ENCODE measurements around the gene ADK. TPM values are rescaled to one million over a fixed set of nuclear protein-coding genes. Genes with fewer than 3 reads are reported as not detected.

Gene ADK
- total RNA-seq, 1 experiment from 2014 or later, result 26.8 TPM

DNA sequence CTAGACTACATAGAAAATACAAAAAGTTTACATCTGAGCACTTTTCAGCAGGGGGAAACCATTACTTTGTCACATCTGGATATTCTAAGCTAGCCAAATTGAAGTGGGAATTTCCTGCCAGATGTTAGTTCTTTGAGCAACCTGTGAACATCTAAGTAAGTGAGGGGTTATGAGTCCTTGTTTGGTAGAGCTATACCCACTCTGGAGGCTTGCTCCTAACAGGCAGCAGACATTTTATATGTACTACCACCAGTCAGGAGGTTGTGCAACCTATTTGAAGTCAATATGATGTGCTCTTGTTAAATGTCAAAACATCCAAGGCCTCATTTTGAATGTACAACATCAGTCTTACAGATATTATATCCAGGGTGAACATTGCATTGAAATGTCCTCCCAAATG, 532.0 kb downstream of the ADK start:
- Histone ChIP-seq H2AFZ (ENCODE audit: low read length) (no peak overlapping the region), H2BK12ac (ENCODE audit: insufficient read length, low read depth, low read length) (no peak overlapping the region), H2AK5ac (ENCODE audit: insufficient read length, low read length) (no peak overlapping the region), H3T11ph (ENCODE audit: low read length) (no peak overlapping the region), H3K79me1 (ENCODE audit: insufficient read depth, low read depth, low read length, poor library complexity, severe bottlenecking) (no peaks in the 10 kb centered on the region), H4K20me1 (ENCODE audit: control insufficient read depth, insufficient read depth, insufficient read length) (no peaks in the 10 kb centered on the region), H3K9me3 (ENCODE audit: control insufficient read depth, low read depth, low read length) (no peaks in the 10 kb centered on the region), H2BK120ac (ENCODE audit: low read depth, low read length, poor library complexity, severe bottlenecking) (no peak overlapping the region), H3K4me2 (ENCODE audit: insufficient read depth, insufficient read length, low read length) (no peak overlapping the region), H3K23ac (ENCODE audit: insufficient read length, low read depth, low read length) (no peak overlapping the region), H3K18ac (ENCODE audit: insufficient read length, low read depth, low read length) (no peak overlapping the region), H3K27me3 (ENCODE audit: insufficient read depth, low read length) (no peaks in the 10 kb centered on the region), H3K23me2 (ENCODE audit: insufficient read length, low read depth, low read length, poor library complexity, severe bottlenecking) (no peaks in the 10 kb centered on the region), H2BK5ac (ENCODE audit: insufficient read length, low read length) (no peak overlapping the region), H4K5ac (ENCODE audit: insufficient read length, low read depth, low read length) (no peak overlapping the region), H3K14ac (ENCODE audit: insufficient read depth, low read length) (no peak overlapping the region), H3K9ac (ENCODE audit: extremely low read depth, insufficient read length, low read length) (no peak overlapping the region), H4K91ac (ENCODE audit: insufficient read length, low read depth, low read length) (no peak overlapping the region), H3K56ac (ENCODE audit: insufficient read length, low read depth, low read length) (no peak overlapping the region), H2BK15ac (ENCODE audit: low read depth, low read length) (no peak overlapping the region), H2BK20ac (ENCODE audit: low read depth, low read length, poor library complexity, severe bottlenecking) (no peak overlapping the region), H3K27ac (ENCODE audit: insufficient read length, low read depth, low read length) (no peak overlapping the region), H3K4me1 (ENCODE audit: insufficient read depth, low read length) (no peaks in the 10 kb centered on the region), H3K79me2 (ENCODE audit: insufficient read depth, low read length) (no peaks in the 10 kb centered on the region), H4K8ac (replicated peaks; ENCODE audit: insufficient read length, low read depth, low read length) (no peak overlapping the region), H3K4ac (ENCODE audit: low read depth, low read length) (no peak overlapping the region)
- H3K27me3 Mint-ChIP-seq (ENCODE audit: low read depth), result no peaks in the 10 kb centered on the region
- no peak overlapping the region for H3K27ac Mint-ChIP-seq
- H3K4me1 Mint-ChIP-seq, result no peaks in the 10 kb centered on the region
- DNase-seq, result no peak
- no peak overlapping the region for H3K4me3 Mint-ChIP-seq
- H3K36me3 Mint-ChIP-seq (ENCODE audit: insufficient read depth in 1 of 3, low read depth in 3 of 3), result peaks cover 0 to 5% (median 5%) of the 10 kb centered on the region in 3 experiments; a peak in 2 of 7 replicates
- TF ChIP-seq, protein P1, sequence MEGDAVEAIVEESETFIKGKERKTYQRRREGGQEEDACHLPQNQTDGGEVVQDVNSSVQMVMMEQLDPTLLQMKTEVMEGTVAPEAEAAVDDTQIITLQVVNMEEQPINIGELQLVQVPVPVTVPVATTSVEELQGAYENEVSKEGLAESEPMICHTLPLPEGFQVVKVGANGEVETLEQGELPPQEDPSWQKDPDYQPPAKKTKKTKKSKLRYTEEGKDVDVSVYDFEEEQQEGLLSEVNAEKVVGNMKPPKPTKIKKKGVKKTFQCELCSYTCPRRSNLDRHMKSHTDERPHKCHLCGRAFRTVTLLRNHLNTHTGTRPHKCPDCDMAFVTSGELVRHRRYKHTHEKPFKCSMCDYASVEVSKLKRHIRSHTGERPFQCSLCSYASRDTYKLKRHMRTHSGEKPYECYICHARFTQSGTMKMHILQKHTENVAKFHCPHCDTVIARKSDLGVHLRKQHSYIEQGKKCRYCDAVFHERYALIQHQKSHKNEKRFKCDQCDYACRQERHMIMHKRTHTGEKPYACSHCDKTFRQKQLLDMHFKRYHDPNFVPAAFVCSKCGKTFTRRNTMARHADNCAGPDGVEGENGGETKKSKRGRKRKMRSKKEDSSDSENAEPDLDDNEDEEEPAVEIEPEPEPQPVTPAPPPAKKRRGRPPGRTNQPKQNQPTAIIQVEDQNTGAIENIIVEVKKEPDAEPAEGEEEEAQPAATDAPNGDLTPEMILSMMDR (conservative IDR thresholded peaks at IDR 0.05), result no peak
- H3K9me3 Mint-ChIP-seq, result no peaks in the 10 kb centered on the region; a peak in 1 of 5 replicates
